Stimulated activated CD8-positive, alpha-beta memory T cell treated with anti-CD3 and anti-CD28 coated beads, Interleukin-2, amount 100 ng/mL, for 48 hours (primary cell): ENCODE measurements around the gene CDC37L1.

Experiments used
- DNase-seq, 2 donors: peaks; one replicate each; pipeline ENCODE4 v3.0.0-alpha.2; 2020; ENCODE audit warnings: low read depth in 2 of 2

CDC37L1 gene

DNA sequence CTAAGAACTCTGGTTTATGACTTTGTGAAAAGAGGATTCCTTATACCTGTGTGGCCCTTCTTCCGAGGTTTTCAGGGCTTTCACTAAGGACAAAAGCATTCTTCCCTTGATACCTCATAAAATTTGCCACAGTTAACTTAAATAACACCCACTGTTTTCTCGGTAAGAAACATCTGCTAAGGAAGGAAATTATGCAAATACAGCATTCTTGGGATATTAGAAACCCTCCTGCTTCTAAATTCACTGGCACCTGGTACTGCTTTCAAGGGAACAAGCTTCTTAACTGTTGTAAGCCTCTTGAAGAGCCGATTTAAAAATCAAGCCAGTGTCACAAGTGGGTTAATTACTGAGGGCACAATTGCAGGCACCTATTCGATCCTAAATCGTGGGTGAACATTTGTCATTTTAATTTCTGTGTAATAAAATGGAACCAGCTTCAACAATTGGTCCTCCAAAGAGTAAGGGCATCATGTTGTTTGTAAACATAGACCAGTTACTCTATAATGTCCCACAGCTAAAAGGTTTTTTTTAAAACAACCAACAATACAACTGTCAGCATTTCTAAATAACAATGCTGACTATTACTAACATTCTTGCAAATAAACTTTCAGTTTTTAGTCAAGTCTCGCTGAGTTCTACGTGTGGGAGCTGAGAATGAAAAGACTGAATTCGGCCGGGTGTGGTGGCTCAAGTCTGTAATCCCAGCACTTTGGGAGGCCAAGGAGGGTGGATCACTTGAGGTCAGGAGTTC is 35.1 kb downstream of the CDC37L1 start:
- DNase-seq, result no peak

DNA sequence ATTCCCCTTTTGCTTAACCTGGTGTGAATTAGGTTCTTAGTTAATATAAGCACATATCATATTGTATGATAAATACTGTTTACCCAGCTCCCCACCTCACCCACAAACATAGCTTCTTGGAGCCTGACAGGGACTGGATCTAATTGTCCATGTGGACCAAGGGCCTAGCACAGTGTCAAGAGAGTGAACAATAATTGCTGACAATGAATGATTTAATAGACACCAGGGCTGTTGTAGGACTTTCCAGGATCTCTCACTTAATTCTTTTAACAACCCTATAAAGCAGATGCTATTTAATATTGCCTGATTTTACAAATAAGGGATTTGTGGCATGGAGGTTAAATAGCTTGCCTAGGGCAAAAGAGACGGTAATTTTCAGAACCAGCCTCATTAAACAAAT is 36.8 kb downstream of the CDC37L1 start:
- DNase-seq, result no peak

- no peak for DNase-seq
These were observed 38.4 kb downstream of the CDC37L1 start for GRCh38 chr9:4717815-4718214.

- DNase-seq, result no peak
These were observed 39.5 kb downstream of the CDC37L1 start for GRCh38 chr9:4718911-4719310.

DNA sequence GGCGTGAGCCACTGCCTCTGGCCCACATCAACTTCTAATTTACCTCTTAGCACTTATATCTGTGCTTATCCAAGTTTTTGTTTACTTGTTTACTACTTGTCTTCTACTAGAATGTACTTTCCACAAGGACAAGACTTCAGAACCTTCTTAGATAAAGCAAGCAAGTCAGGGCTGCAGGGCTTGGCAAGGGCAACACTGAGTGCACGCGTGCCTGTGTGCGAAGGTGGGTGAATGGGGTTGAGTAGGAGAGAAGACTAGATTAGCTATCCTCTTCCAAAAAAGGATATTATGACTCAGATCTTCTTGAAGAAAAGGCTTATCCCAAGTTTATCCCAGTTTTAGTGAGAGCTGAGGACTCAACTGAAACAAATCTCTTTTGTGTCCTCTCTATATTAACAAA is 42.4 kb downstream of the CDC37L1 start:
- DNase-seq, result no peak

DNA sequence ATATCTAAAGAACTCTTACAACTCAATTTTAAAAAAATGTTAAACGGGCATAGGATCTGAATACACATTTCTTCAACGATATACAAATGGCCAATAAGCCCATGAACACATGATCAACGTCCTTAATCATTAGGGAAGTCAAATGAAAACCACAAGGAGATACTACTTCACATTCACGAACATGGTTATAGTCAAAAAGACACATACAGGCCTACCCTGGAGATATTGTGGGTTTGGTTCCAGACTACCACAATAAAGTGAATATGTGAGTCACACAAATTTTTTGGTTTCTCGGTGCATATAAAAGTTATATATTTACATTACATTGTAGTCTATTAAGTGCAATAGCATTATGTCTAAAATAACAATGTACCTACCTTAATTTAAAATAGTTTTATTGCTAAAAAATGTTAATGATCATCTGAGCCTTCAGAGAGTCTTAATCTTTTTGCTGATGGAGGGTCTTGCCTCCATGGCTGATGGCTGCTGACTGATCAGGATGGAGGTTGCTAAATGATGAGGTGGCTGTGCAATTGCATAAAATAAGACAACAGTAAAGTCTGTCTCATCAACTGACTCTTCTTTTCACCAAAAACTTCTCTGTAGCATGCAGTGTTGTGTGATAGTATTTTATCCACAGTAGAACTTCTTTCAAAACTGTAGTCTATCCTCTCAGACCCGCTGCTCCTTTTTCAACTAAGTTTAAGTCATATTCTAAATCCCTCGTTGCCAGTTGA is 46.5 kb downstream of the CDC37L1 start:
- DNase-seq, result no peak

DNA sequence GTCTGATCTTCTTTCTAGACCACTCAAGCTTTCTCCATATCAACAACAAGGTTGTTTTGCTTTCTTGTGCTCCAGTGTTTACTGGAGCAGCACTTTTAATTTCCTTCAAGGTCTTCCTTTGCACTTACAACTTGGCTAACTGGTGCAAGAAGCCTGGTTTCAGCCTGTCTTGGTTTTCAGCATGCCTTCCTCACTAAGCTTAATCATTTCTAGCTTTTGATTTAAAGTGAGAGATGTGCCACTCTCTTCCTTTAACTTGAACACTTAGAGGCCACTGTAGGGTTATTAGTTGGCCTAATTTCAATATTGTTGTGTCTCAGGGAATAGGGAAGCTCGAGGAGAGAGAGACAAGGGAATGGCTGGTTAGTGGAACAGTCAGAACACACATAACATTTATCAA is 48.2 kb downstream of the CDC37L1 start:
- DNase-seq, result no peak

- no peak for DNase-seq
These were observed 53.5 kb downstream of the CDC37L1 start for GRCh38 chr9:4732890-4733289.

DNA sequence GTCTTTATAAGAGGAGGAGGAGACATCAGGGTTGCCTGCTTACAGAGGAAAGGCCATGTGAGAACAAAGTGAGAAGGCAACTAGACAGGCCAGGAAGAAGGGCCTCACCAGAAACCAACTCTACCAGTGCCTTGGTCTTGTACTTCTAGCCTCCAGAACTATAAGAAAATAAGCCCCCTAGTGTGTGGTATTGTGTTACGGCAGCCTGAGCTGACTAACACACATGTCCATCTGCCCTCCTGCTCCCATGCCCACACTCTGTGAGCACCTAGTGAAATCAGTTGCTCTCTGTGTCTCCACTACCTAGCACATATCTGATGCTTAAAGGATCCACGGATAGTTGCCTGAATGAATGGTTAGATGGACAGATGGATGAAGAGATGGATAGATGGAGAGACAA is 54.8 kb downstream of the CDC37L1 start:
- DNase-seq, result no peak

GRCh38 chr9:4738866-4739586 is 59.7 kb downstream of the CDC37L1 start:
- DNase-seq, result no peak

GRCh38 chr9:4739587-4740387 is 60.4 kb downstream of the CDC37L1 start:
- DNase-seq, result no peak

DNA sequence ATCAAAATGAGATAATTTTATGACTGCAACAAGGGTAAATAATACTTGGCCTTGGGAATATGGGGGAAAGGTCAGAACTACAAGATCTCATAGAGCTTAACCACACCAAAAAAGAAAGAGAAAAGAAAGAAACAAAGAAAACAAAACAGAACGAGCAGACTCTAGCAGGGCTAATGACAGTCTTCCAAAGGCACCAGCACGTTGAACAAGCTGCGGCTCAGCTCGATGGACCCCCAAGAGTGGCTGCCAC is 60.9 kb downstream of the CDC37L1 start:
- no peak for DNase-seq

DNA sequence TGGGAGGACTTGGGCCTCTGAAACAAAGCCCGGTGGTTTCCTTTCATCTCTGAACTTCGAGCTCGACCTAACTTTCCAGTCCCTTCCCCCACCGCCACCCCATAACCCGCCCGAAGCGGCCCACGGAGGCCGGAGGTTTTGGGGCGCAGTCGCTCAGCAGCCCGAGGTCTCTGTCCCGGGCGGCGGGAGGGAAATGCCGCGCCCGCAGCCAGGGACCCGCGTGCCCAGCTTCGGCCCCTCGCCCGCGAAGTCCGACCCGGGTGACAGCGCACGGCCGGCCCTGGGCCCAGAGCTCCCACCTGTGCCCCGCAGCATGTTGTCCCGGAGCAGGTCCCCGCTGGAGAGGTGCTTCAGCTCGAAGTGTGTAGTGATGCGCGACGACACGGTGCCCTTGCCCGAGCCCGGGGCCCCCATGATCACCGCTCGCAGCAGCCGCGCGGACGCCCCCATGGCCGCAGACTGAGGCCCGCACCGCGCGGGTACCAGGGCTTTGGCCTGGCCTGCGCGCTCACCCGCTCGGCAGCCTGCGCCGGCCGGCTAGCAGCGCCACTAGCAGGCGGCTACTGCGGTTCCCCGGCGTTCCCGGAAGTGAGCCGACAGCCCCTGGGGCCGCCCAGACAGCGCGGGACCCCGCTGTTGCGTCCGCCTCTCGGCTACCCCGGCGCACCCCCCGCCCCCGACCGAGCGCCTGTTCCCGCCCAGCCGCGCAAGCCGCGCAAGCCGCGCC is 61.4 kb downstream of the CDC37L1 start, which contains the start of gene AK3:
AK3 (minus strand) TSS at position 565 of the 727 bp plus-strand sequence; CDS start at position 450, 115 bp downstream.
- peak; percentile 82 for DNase-seq

GRCh38 chr9:4741365-4742089 is 62.2 kb downstream of the CDC37L1 start:
- DNase-seq, result no peak

GRCh38 chr9:4742246-4742645 is 62.9 kb downstream of the CDC37L1 start:
- no peak for DNase-seq

DNA sequence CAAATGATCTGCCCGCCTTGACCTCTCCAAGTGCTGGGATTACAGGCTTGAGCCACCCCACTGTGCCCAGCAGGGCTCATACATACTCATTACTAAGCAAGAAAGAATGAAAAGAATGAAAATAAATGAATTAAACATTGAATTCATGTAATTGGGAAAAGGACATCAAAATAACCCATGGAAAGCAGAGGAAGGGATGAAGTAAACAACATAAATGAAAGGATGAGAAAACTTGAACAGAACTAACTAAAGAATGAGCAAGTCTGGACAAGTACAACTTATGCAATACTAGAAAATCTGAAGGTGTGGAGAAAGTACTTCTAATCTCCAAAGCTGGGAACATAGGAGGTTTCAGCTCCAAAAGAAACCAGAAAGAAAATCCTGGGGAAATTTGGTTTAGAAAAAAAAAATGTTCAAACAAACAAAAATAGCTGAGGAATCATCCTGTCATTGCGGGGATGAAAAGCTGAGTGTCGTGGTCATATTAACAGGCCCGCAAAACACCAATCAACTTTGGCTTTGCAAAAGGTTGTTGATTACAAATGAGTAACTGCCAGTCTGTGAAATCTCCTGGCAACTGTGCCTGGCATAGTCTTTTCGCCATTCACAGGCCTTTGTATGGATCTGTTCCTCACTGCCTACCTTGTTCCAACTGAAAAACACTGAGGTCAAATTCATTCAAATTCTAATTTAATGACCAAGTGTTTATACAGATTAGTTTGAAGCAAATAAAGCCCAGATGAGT is 63.9 kb downstream of the CDC37L1 start:
- DNase-seq, result no peak

- DNase-seq, result no peak
These were observed 67.1 kb downstream of the CDC37L1 start for GRCh38 chr9:4746278-4747030.

- no peak for DNase-seq
These were observed 69.2 kb downstream of the CDC37L1 start for GRCh38 chr9:4748612-4749011.

- no peak for DNase-seq
These were observed 70.8 kb downstream of the CDC37L1 start for GRCh38 chr9:4750023-4750673.
